GM21367 (cell line): Measurements from ENCODE around the gene CCDC85B.

Experiments
- ATAC-seq: cut with Tn5 transposase; IDR thresholded peaks from one replicate; pipeline ENCODE4 v1.9.1; 2021; ENCODE audit not compliant: unreplicated experiment

The CCDC85B gene

DNA sequence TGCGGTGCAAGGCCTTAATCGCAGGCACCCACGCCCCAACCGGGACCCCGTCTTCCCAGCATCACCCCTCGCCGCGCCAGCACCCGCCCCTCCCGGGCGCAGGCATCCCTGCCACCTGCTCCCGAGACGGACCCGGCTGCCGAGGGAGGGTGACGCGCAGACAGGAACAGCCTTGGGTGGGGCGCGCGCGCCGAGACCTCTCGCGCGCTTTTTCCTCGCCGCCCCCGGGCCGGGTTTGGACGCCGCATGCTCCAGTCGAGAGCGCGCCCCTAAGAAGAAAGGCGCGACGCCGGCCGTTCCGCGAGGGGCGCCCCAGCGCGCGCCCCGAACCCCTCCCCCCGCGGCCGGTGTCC lies 33.0 kb upstream of the CCDC85B start:
- peak; percentile 3 for ATAC-seq

DNA sequence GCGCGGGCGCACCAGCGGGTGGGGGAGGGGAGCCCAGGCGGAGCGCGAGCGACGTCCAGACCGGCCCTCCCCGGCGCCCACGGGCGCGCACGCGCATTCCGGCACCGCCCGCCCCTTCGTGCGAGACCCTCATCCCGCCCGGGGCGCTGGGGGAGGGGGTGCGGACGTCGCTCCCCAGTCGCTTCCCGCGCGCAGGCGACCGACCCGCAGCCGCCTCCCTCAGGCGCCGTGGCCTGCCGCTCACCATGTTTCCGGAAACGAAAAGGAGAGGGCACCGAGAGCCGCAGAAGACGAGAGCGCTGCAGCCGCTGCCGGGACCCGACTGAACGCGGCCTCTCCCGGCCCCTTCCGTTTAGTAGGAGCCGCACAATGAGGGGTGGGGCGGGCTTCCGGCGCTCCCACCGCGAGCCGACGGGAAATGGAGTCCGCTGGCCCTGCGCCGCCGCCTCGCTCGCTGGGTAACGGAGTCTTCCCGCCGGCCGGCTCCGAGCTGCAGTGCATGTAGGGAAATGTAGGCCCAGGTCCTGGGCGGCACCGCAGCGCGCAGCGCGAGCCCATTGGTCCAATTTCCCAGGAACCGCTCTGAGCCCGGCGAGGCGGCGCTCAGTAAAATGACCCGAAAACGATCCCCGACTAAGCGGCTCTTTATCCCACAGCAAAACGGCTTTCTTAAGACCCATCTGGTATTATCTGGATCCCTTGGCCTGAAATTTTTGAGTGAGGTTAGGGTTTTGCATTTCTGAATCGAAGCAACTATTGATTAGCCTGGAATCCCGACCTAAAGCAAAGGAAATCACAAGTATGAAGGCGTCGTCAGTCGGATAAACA lies 32.4 kb upstream of the CCDC85B start, which contains the start of gene CFL1:
CFL1 (minus strand) TSS at position 328 of the 828 bp plus-strand sequence; CDS start at position 247, 81 bp downstream.
- ATAC-seq: peak; percentile 36

DNA sequence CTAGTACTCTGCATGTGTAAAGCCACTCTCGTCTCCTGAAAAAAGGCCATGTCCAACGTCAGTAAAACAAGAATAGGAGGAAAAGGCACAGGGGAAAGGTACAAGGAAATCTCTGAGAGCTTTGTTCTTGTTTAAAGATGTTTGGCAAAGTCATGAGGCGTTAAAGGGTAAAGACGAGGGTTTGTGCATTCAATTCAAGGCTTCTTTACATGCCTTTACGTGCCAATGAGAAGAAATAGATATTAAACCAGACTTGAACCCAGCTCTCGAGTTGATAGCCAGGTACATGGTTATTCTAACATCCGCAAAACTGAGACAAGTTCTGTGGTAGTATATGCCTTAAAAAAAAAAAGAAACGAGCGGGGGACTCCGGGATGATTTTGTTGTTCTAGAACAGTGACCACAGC lies 31.8 kb upstream of the CCDC85B start:
- ATAC-seq: no peak

DNA sequence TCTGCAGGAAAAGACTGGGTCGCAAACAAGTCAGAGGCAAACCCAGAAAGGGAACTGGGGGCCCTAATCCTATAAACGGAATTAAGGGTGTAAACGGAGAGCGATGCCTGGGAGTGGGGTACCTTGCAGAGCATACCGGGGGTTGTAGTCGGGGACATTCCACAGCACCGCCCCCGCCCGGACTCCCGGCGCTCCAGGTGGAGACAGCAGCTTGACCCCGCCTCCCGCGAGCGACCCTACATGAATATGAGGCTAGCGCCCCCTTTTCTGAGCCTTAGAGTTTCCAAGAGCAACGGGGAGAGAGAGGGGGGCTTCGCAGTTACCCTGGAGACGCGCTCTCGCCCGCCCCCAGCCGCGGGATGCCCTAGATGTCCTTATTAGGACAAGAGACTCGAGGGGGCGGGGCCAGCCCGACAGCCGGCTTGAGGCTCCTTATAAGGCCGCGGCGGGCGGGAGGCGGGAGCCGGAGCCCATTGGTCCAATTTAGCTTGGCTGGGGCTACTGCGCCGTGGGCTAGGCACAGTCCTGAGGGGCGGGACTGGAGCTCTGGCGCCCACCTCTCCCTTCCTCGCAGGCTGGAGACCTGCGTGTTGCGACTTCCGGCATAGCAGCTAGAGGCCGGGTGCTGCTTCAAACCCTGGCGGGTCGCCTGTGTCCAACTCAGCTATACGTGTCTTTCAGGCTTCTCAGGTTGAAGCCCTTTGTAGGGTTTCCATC lies 31.2 kb upstream of the CCDC85B start:
- peak; percentile 38 for ATAC-seq

DNA sequence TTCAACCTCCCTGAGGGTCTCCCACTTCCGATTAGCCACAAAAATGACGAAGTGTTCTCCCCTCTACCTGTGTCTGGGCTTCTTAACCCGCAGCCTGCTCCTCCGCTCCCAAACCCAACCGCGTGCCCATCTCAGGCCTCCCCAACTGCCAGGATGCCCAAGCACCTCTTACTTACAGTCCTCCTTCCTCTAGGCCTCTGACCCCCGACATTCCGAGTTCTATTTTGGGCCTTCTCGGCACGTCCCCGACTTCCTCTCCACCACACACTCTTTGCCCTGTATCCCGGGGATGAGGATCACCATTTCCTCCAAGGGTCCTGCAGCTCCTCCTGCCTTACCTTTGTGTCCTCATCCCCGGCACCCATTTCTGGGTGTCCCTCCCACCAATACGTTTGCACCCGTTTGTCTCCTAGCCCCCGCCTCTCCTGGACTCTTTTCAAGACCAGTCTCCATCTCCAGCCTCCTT lies 30.6 kb upstream of the CCDC85B start:
- ATAC-seq: no peak

GRCh38 chr11:65860278-65861164 lies 30.0 kb upstream of the CCDC85B start, which contains the start of gene MUS81:
Gene MUS81, plus strand, starts transcription at chr11:65860433. Its CDS starts 321 bp downstream, at chr11:65860754.
- ATAC-seq: no peak

DNA sequence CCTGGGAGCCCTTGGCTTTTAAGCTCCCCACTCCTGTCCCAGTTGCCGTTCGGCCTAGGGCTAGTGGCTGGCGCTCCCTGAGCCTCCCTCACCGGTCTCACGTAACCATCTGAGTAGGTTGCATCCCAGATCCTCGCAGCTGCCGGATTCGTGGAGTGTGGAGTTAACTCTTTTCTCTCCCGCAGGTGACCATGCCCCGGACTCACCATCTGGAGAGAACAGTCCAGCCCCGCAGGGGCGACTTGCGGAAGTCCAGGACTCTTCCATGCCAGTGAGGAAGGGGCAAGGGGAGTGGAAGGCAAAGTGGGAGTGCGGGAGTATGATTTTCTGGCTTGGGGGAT lies 29.3 kb upstream of the CCDC85B start:
- no peak for ATAC-seq

DNA sequence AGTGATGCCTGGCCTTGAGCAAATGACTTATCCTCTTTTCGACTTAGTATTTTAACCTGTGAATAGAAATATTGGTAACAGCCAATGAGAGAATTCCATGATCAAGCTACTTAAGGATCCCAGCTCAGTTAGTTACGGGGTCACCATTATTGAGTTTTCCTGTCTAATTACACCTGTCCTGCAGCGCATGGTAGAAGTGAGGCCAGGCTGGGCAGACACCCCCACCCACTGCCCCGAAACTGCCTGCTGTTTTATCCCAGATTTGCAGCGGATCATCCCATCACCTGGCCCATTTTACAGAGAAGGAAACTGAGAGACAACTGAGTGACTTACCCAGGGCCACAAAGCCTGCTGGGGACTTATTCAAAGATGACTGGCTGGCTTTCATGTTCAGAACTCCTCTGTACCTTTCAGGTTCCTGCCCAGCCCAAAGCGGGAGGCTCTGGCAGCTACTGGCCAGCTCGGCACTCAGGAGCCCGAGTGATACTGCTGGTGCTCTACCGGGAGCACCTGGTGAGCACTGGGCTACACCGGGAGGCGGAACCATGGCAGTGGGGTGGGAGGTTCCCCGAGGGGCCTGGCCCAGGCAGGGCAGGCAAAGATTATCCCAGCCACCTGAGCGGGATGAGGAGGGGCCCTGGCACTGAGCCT lies 28.8 kb upstream of the CCDC85B start:
- ATAC-seq: no peak

DNA sequence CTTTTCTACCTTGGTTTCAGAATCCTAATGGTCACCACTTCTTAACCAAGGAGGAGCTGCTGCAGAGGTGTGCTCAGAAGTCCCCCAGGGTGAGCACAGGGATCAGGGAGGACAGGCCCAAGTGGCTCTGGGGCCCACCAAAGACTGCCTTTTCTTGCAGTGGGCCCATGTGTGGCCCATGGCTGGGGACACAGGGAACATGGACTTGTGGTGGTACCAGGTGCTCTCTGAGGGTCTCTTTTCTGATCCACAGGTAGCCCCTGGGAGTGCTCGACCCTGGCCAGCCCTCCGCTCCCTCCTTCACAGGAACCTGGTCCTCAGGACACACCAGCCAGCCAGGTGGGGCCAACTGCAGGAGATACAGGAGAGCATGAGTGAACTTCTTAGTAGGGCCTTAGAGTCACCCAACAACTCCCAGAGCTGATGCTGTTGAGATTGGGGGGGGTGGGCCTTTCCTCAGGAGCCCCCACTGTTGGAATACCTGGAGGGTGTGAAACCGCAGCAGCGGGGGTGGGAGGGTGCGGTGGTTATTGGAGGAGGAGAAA lies 28.2 kb upstream of the CCDC85B start:
- no peak for ATAC-seq

GRCh38 chr11:65862941-65863888 lies 27.3 kb upstream of the CCDC85B start:
- no peak for ATAC-seq

GRCh38 chr11:65863889-65864705 lies 26.4 kb upstream of the CCDC85B start:
- no peak for ATAC-seq

GRCh38 chr11:65864706-65865471 lies 25.6 kb upstream of the CCDC85B start:
- no peak for ATAC-seq

DNA sequence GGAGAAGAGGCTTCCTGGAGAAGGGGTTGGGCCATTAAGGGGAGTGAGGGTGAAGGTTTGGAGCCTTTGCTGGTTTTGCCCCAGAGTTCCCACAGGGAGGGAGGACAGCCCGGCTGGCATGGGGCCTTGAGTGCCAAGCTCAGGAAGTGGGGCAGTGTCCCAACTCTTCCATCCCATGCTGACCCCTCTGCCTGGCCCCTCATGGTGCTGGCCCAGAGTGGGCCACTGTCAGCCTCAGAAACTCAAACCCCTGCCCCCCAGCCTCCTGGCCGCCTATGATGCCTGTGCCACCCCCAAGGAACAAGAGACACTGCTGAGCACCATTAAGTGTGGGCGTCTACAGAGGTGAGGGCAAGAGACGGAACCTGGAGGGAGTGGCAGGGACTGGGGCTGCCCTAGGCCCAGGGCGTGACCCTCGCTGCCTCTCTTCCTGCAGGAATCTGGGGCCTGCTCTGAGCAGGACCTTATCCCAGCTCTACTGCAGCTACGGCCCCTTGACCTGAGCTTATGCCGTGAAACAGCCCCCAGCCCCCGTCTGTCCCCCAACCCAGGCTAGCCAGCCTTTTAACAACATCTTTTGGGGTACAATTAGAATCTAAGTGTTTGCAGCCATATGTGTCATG lies 24.8 kb upstream of the CCDC85B start:
- no peak for ATAC-seq

- ATAC-seq: no peak
These were observed 23.8 kb upstream of the CCDC85B start for GRCh38 chr11:65866509-65867283.

DNA sequence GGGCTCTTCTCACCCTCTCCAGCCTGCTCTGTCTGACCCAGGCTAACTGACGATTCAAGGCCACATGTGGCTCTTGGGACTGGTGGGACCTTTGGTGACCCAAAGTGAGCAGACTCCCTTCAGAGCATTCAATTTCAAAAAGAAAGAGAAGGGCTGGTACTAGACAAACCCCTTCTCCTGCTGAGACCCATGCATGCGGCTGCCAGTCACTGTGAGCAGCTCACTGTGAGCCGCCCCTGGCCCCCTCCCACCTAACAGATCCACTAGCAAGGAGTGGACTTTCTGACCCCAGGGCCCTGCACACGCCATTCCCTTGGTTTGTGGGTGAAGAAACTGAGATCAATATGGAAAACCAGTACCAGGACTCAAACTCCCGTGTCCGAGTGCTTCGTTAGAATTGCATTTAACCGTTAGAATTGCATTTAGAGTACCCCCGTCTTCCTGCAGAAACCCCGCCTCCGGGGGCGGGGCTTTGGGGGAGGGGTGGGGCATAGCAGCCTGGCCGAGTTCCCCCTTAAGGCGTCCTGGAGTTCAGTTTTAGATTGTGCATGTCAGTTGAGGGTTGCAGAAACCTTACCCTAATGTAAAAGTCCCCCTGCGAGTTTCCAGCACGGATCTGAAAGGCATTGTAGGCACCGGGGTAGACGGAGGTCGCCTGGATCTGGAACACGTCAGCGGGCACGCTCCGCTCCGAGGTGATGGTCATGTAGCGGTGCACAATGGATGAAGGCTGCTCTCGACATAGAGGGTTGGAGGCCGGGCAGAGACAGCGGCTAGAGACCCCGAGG lies 23.0 kb upstream of the CCDC85B start:
- no peak for ATAC-seq
